Gastroesophageal sphincter (tissue), 3 donors: ENCODE measurements around the gene FAM78A.

Source experiments
- EP300 ChIP-seq: sonication (generic); formaldehyde crosslinking; IDR thresholded peaks from one replicate; pipeline ENCODE4 v1.6.1; 2017; ENCODE audit warnings: antibody characterized with exemption, mild to moderate bottlenecking
- POLR2A ChIP-seq, 2 donors: fragments of 450-650 bp; IDR thresholded peaks; one replicate each; pipeline ENCODE4 v1.6.1; 2017; ENCODE audit warnings: antibody characterized with exemption in 2 of 2, mild to moderate bottlenecking in 2 of 2, moderate library complexity in 1 of 2
- POLR2AphosphoS5 ChIP-seq: sonication (generic); formaldehyde crosslinking; IDR thresholded peaks from one replicate; pipeline ENCODE4 v1.6.1; 2017; ENCODE audit warnings: antibody characterized with exemption
- TF ChIP-seq, protein P1 (sequence below), 4 experiments: fragments of 200-600 bp in 2 of 4; fragments of 450-650 bp in 2 of 4; sonication (generic) in 1 of 4; IDR thresholded peaks; one replicate each; pipeline ENCODE4 v1.5.1; 2017 to 2019; ENCODE audit warnings: antibody characterized with exemption in 4 of 4, mild to moderate bottlenecking in 2 of 4, moderate library complexity in 2 of 4

DNA sequence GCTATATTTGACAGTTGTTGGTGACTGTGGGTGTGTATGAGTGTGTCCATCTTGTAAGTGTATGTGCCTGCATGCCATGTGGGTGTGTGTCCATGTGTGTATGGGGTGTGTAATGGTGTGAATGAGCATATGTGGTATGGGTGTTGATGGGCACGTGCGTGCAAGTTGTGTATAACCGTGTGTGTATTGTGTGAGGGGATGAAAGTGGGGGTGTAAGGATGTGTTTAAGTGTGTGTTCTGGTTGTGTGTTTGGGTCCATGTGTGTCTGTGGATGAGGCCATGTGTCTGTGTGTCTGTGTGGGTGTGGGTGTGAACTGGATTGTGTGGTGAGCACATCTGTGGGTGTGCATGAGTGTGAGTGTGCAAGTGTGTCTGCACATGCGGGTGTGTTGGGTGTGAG, 5.9 kb upstream of the FAM78A start:
- no peak for TF ChIP-seq POLR2AphosphoS5
- TF ChIP-seq, protein P1, sequence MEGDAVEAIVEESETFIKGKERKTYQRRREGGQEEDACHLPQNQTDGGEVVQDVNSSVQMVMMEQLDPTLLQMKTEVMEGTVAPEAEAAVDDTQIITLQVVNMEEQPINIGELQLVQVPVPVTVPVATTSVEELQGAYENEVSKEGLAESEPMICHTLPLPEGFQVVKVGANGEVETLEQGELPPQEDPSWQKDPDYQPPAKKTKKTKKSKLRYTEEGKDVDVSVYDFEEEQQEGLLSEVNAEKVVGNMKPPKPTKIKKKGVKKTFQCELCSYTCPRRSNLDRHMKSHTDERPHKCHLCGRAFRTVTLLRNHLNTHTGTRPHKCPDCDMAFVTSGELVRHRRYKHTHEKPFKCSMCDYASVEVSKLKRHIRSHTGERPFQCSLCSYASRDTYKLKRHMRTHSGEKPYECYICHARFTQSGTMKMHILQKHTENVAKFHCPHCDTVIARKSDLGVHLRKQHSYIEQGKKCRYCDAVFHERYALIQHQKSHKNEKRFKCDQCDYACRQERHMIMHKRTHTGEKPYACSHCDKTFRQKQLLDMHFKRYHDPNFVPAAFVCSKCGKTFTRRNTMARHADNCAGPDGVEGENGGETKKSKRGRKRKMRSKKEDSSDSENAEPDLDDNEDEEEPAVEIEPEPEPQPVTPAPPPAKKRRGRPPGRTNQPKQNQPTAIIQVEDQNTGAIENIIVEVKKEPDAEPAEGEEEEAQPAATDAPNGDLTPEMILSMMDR (IDR thresholded peaks at IDR 0.05): no peak
- TF ChIP-seq EP300: no peak
- TF ChIP-seq POLR2A (IDR thresholded peaks at IDR 0.05): no peak
